HG02610 (cell line): ENCODE results near the gene RBMS3.
"Not testable (repeated sequence)": the region's sequence is repeated elsewhere in the genome, so short reads cannot be mapped to it uniquely, and the experiment has no call there.

Source experiments
- ATAC-seq: cut with Tn5 transposase; IDR thresholded peaks from one replicate; pipeline ENCODE4 v1.9.1; 2021; ENCODE audit warnings: mild to moderate bottlenecking, moderate library complexity; ENCODE audit not compliant: unreplicated experiment

Gene RBMS3

DNA sequence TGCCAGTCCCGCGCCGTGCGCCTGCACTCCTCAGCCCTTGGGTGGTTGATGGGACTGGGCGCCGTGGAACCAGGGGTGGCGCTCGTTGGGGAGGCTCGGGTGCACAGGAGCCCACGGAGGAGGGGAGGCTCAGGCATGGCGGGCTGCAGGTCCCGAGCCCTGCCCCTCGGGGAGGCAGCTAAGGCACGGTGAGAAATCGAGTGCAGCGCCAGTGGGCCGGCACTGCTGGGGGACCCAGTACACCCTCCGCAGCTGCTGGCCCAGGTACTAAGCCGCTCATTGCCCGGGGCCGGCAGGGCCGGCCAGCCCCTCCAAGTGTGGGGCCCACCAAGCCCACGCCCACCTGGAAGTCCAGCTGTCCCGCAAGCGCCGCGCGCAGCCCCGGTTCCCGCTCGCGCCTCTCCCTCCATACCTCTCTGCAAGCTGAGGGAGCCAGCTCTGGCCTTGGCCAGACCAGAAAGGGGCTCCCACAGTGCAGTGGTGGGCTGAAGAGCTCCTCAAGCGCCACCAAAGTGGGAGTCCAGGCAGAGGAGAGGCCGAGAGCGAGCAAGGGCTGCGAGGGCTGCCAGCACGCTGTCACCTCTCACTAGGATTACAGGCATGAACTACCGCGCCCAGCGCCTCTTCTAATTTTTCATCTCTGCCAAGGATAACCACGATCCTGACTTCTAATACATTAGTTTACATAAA is 192.8 kb downstream of the RBMS3 start:
- ATAC-seq, result not testable (repeated sequence)

- no peak for ATAC-seq
Measured at GRCh38 chr3:29475305-29475840, 194.5 kb downstream of the RBMS3 start.

DNA sequence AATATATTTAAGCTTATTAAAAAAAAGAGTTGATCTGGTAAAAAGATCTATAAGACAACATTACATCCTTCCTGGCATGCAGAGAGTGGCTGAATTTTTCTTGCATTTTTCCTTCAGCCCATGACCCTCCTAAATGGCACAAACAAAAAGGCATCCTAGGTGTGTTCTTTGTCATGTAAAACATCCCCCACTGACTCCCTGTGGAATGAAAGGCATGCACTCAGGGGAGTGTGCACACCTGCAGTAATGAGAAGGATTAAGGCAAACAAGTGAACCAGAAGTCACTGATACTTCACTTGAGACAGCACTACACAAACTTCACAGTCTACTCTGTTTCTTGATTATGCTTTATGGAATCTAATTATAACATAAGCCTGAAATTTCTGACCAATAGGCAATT is 195.0 kb downstream of the RBMS3 start:
- ATAC-seq, result no peak

DNA sequence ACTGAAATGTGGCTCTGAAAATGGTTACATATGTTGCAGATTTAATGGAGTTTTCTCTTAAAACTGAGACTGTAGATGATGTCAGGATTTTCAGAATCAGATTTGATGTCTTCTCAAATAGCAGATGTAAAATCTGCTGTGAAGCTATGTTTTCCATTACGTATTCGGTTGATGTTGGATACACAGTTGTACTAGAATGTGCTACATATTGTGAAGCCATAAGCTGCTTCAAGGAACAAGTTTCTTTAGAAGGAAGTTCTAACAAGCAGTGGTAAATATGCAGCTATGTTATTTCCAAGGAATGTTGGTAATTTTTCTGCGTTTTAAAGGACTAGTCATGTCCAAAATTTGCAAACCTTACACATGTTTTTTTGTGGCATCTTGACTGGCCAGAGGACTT is 197.7 kb downstream of the RBMS3 start:
- no peak for ATAC-seq

GRCh38 chr3:29481249-29481648 is 200.4 kb downstream of the RBMS3 start:
- no peak for ATAC-seq

DNA sequence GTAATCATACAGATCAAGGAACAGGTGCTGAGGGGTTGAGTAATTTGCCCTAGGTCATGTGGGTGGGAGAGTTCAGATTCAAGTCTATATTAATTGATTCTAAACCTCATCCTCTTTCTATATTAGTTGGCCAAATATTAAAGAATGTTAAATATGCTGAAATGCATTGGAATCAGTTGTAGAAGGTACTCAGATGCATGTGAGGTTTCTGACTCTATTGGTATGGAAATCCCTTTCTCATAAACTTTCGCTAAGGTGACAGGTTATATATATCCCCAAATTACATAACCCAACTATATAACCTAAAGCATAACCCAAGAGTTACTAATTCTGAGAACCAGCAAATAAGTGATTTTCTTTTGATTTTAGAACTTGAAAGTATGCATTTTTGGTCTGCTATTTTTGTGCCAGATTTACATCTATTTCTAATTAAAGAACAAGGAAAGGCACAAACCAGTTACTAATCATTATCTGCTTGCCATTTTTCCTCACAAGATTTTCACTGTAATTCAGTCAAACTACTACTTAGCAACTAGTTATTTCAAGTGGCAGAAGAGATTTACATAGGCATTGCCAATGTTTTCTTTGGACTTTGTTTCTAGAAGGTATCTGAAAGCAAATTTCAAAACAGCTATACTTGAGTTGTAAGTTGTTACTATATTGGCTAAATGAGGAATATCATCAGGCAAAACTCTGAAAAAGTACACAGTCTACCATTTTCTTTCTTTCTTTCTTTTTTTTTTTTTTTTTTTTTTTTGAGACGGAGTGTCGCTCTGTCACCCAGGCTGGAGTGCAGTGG is 201.3 kb downstream of the RBMS3 start:
- ATAC-seq, result peak; percentile 80

DNA sequence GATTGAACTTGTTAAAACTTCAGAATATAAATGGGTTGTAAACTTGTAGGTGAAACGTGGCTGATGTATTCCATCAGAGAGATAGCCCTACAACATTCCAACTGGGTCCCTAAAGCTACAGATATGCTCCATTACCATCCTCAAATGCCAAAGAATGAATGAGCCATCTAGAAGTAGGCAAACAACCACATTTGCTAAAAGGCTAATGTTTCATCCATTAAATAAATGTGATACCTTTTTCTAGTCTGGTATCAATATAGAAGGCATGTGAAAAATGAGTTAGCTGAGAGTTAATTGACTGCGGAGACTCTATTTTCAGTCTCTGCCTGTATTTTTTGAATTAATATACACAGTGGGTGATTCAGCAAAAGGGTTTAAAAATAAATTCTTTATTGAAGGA is 203.8 kb downstream of the RBMS3 start:
- no peak for ATAC-seq

- peak; percentile 74 for ATAC-seq
Measured at GRCh38 chr3:29486096-29486495, 205.2 kb downstream of the RBMS3 start.

GRCh38 chr3:29486917-29487316 is 206.0 kb downstream of the RBMS3 start:
- ATAC-seq, result no peak

- no peak for ATAC-seq
Measured at GRCh38 chr3:29488922-29489321, 208.1 kb downstream of the RBMS3 start.

GRCh38 chr3:29493109-29493508 is 212.2 kb downstream of the RBMS3 start:
- ATAC-seq, result no peak

DNA sequence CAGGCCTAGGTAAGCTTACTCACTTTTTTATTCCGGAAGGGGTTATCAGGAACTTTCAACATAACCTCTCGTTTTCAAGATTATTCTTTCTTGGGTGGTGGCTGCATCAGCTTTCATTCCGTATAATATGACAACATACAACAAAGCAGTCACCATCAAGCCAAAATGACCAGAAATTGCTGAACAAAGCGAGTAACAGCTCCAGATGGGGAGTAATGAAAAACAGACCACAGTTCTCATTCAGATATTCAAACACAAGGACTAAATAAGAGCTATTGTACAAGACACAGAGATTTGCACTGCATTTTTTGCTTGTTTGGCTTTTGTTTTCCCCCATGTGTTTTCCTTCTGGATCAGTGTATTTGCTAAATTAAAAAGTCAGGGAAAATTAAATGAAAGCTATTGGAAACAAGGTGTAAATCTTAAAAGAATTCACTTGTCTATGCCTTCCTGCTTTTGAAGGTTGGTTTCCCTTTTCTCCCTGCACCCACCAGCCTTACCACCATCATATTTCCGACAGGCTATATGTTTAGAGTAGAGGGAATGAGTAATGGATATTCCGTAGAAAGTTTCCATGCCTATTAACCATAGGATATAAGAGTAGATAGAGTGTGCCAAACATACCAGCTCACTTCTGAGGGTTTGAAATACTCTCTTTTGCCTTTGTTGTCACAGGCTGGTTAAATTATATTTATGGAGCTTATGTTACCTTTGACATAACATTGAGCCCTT is 213.6 kb downstream of the RBMS3 start:
- no peak for ATAC-seq

DNA sequence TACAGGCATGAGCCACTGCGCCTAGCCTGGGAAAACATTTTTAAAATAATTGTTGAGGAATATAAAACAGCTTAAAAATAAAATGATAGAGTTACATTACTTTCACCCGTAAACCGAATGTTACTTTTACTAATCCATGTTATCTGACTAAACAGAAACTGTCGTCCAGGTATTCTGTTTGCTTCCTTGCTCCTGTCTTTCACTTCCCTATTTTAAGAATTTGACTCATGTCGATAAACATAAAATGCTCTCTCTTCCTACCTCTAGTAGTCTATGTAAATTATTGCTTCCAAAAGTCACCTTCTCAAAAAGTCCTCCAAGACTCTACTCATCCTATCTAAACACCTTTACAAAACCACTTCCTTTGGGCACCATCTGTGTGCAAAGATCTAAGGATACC is 216.4 kb downstream of the RBMS3 start:
- ATAC-seq, result no peak

GRCh38 chr3:29502771-29503170 is 221.9 kb downstream of the RBMS3 start:
- no peak for ATAC-seq

GRCh38 chr3:29503314-29503713 is 222.4 kb downstream of the RBMS3 start:
- ATAC-seq, result no peak

GRCh38 chr3:29503958-29504357 is 223.1 kb downstream of the RBMS3 start:
- no peak for ATAC-seq

DNA sequence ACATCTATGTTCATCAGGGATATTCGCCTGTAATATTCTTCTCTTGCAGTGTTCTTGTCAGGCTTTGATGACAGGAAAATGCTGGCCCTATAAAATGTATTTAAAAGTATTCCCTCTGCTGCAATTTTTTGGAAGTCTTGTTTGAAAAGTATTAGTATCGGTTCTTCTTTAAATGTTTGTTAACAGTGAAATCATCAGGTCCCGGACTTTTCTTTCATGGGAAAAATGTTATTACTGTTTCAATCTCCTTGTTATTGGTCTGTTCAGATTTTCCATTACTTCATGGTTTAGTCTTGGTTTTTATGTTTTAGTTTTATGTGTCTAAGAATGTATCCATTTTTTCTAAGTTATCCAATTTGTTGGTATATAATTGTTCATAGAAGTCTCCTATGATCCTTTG is 225.6 kb downstream of the RBMS3 start:
- no peak for ATAC-seq

GRCh38 chr3:29511701-29512100 is 230.8 kb downstream of the RBMS3 start:
- ATAC-seq, result no peak

- ATAC-seq, result no peak
Measured at GRCh38 chr3:29512641-29513040, 231.8 kb downstream of the RBMS3 start.

DNA sequence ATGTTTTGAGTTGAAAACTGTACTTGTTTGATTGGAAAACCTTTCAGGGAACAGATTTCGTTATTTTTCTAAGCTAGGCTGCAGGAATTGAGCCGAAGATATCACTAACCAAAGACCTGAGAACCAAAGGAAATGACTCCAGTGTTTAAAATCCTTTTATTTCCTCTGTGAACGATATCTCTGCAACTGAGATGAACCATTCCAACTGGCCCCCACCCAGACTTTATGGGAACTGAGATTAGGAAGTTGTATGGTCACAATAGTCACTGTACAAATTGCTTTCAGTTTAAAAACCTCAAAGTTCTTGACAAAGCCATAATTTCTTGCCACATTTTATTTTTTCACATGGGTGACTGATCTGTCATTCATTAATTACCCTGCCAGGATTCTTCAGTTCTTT is 232.4 kb downstream of the RBMS3 start:
- no peak for ATAC-seq

DNA sequence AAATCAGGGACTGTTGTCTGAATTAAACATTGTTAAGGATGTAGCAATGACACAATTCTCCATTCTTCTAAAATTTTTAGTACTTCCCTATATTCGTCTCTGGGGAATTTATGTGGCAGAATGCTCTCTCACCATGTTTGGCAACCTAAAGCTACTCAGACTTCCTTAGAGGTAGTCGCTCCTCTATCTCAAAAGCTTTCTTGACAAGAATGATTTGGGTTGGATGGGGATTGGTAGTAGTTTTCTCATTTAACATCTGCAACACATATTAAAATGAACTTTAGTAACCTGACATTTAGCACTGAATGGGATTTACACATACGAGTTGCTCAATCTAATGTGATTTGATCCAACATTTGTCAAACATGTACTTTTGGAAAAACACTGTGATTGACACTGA is 233.3 kb downstream of the RBMS3 start:
- no peak for ATAC-seq

DNA sequence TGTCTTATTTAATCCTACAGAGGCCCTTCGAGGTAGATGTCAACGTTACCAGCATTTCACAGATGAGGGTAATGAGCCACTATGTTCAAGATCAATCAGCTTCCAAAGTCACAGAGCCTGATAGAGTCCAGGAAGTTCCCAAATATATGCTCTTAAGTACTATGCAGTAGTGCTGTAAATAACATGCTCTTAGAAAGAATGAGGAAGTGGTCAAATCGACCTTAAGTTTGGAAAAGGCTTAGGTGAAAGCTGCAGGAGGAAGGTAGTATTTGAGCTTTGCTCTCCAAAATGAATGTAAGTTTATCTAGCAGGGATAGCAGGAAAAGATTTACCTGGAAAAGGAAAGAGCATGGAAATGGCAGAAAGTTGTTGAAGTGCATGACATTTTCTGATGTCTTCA is 234.0 kb downstream of the RBMS3 start:
- ATAC-seq, result peak; percentile 34
